ENCODE data around the gene MYL6B.
"Not testable (repeated sequence)": the region's sequence is repeated elsewhere in the genome, so short reads cannot be mapped to it uniquely, and the experiment has no call there.

MYL6B gene

GRCh38 chr12:56153678-56154065 is 1.3 kb downstream of the MYL6B start:
- DNase-seq (ENCODE audit: low spot score): no peak

GRCh38 chr12:56154246-56154771 is 1.9 kb downstream of the MYL6B start:
- DNase-seq (ENCODE audit: low spot score): no peak

GRCh38 chr12:56154818-56155217 is 2.4 kb downstream of the MYL6B start:
- no peak for DNase-seq (ENCODE audit: low spot score)

GRCh38 chr12:56155256-56155845 is 3.0 kb downstream of the MYL6B start:
- DNase-seq (ENCODE audit: low spot score): no peak

GRCh38 chr12:56156464-56157200 is 4.2 kb downstream of the MYL6B start:
- not testable (repeated sequence) for DNase-seq (ENCODE audit: low spot score)

GRCh38 chr12:56157201-56158028 is 5.0 kb downstream of the MYL6B start:
- DNase-seq (ENCODE audit: low spot score): peak; percentile 54

GRCh38 chr12:56158029-56158925 is 5.9 kb downstream of the MYL6B start, which contains the start of gene MYL6:
Gene MYL6, plus strand, starts transcription at chr12:56158359. Its CDS starts 43 bp downstream, at chr12:56158402.
- DNase-seq (ENCODE audit: low spot score): peak; percentile 99

GRCh38 chr12:56158926-56159461 is 6.6 kb downstream of the MYL6B start:
- peak; percentile 74 for DNase-seq (ENCODE audit: low spot score)

- no peak for DNase-seq (ENCODE audit: low spot score)
Observed at GRCh38 chr12:56159482-56160192, 7.2 kb downstream of the MYL6B start.

GRCh38 chr12:56160193-56160763 is 7.9 kb downstream of the MYL6B start:
- no peak for DNase-seq (ENCODE audit: low spot score)

GRCh38 chr12:56160894-56161689 is 8.7 kb downstream of the MYL6B start:
- no peak for DNase-seq (ENCODE audit: low spot score)

- no peak for DNase-seq (ENCODE audit: low spot score)
Observed at GRCh38 chr12:56161690-56162351, 9.4 kb downstream of the MYL6B start.

- no peak for DNase-seq (ENCODE audit: low spot score)
Observed at GRCh38 chr12:56162468-56163290, 10.3 kb downstream of the MYL6B start.

GRCh38 chr12:56163533-56164344 is 11.4 kb downstream of the MYL6B start:
- no peak for DNase-seq (ENCODE audit: low spot score)

GRCh38 chr12:56164345-56164729 is 11.9 kb downstream of the MYL6B start:
- no peak for DNase-seq (ENCODE audit: low spot score)

- DNase-seq (ENCODE audit: low spot score): no peak
Observed at GRCh38 chr12:56165369-56165768, 13.0 kb downstream of the MYL6B start.

GRCh38 chr12:56169229-56169759 is 16.9 kb downstream of the MYL6B start:
- no peak for DNase-seq (ENCODE audit: low spot score)
